WI38 (cell line): ENCODE measurements around the gene NEMP1.

ENCODE experiments used
- H3K4me3 ChIP-seq: 2 replicates; pipeline ENCODE4 v1.5.1; 2011; ENCODE audit warnings: low read depth, mild to moderate bottlenecking, control low read depth, low read length
- CTCF ChIP-seq: IDR thresholded peaks from 2 replicates; pipeline ENCODE4 v1.5.1; 2012; ENCODE audit warnings: low read depth, mild to moderate bottlenecking, control low read depth, low read length

The NEMP1 gene

GRCh38 chr12:57051011-57051410 is 27.6 kb downstream of the NEMP1 start:
- no peak for TF ChIP-seq CTCF

GRCh38 chr12:57049890-57050289 is 28.7 kb downstream of the NEMP1 start, which contains the start of gene MYO1A:
Gene MYO1A, minus strand, starts transcription at chr12:57050129. Its CDS starts 1,806 bp downstream, at chr12:57048323.
- no peak for TF ChIP-seq CTCF
- no peak within 1 kb of the TSS for H3K4me3 ChIP-seq

More at GRCh38 chr12:57051011-57051410, 27.6 kb downstream of the NEMP1 start:
- H3K4me3 ChIP-seq: no peak overlapping the region

- TF ChIP-seq CTCF: no peak
- no peak overlapping the region for H3K4me3 ChIP-seq
Measured at GRCh38 chr12:57049119-57049446, 29.5 kb downstream of the NEMP1 start.

GRCh38 chr12:57048423-57049118 is 30.0 kb downstream of the NEMP1 start:
- no peak for TF ChIP-seq CTCF
- H3K4me3 ChIP-seq: no peak overlapping the region

- TF ChIP-seq CTCF: no peak
Measured at GRCh38 chr12:57047981-57048380, 30.6 kb downstream of the NEMP1 start.

GRCh38 chr12:57046947-57047890 is 31.4 kb downstream of the NEMP1 start:
- H3K4me3 ChIP-seq: no peak overlapping the region
- no peak for TF ChIP-seq CTCF

More at GRCh38 chr12:57047981-57048380, 30.6 kb downstream of the NEMP1 start:
- no peak overlapping the region for H3K4me3 ChIP-seq
